NCI-H748 treated with DMSO at 0.1 percent for 48 hours (cell line): Measurements from ENCODE around the gene COL3A1.

Experiments used
- DNase-seq: peaks from one replicate; lab custom pipeline; 2025; lab: John Stamatoyannopoulos, UW

COL3A1 gene

DNA sequence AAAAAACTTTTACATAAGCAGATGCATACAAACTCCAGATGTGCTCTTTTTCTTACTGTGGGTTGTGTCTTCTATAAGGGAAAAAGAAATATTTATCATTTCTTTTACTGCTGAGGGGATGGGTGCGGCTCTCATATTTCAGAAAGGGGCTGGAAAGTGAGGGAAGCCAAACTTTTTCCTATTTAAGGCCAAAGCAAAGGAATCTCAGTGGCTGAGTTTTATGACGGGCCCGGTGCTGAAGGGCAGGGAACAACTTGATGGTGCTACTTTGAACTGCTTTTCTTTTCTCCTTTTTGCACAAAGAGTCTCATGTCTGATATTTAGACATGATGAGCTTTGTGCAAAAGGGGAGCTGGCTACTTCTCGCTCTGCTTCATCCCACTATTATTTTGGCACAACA is at the start of gene COL3A1:
Gene COL3A1 (plus strand): TSS at position 210 of the 400 bp plus-strand sequence. CDS start 117 bp downstream, at position 327.
- DNase-seq, result no peak

DNA sequence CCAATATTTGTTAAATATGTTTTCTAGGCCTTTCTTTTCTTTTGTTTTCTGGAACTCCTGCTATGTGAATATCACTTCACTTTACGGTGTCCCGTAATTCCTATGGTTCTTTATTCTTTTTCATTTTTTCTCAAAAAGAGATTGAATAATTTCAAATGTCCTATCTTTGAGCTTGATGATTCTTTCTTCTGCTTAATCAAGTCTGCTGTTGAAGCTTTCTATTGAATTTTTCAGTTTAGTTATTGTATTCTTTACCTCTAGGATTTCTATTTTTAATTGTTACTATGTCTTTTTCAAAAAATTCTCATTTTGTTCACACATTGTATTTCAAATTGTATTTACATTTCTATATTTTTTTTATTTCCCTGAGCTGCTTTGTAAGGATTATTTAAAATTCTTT is 45.5 kb upstream of the COL3A1 start:
- no peak for DNase-seq

DNA sequence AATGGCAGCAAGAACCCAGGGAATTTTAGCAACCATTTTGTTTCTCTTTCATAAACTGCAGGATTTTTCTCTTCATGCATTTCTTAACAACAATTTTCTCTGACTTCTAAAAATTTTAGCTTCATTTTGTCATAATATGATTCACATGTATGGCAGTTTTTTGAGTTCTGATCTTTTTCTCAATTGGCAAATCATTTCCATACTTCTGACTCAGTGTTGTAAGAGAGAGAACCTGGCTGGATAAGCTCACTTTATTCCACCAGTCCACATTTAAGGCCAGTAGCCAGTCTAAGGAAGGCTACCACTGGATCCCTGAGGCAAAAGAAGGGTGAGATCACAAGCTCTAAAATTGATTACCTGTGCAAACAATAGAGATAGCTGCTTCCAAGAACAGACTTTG is 42.8 kb upstream of the COL3A1 start:
- no peak for DNase-seq

DNA sequence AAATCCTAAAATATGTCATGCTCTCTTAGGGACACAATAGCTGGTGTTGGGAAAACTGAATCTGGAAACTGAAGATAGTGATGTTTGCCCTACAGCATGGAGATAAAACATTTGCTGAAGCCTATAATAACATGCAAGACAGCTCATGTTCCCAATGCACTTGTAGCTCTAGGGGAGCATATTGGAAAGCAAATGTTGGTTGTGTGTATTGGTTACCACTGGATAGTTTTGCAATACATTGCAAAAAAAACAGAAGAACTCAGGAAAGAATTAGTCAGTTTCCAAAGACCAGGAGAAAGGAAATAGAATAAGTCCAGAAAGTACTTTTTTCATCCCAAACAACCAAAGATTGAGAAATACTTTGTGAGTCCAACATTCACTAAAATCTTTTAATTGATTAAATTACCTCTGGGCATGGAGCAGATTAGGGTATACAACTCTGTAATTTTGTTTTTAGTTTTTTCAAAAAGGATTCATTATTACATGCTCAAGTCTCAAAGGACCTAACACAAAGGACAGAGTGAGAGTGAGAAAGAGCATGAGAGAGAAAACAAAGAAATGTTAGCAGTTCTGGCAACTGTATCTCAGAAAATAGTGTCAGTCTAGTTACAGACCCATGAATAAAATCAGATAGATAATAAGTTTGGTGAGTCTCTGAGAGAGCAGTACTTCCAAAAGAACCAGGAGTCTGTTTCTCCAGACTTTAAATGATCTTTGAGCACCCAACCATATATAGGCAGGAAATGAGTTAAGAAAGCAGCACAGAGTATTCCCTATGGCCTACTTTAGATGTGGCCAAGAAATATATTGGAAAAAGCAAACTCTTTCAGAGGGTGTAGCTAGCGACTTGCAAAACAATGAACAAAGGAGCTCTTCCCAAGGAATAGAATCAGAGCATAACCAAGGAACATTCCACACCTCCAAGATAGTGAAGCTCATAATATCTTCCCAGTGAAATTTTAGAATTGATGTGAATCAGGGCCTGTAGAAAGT is 36.6 kb upstream of the COL3A1 start:
- DNase-seq, result no peak

DNA sequence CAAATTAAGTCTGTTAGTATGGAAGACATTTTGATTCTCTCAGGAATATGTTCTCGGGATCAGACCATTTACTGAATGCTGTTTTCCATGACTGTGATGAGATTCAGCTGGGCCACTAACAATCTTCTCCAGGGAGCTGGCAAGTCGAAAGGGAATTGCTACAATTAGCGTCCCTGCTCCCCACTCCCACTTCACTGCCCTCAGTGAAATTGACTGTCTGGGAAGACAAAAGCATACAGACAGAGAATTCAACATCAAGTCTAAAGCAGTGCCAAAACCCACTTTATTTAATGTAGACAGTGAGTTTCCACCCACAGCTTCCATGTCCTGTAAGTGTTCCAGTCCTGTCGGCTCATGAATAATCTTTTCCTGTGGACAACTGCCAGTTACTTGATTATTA is 34.0 kb upstream of the COL3A1 start:
- no peak for DNase-seq

DNA sequence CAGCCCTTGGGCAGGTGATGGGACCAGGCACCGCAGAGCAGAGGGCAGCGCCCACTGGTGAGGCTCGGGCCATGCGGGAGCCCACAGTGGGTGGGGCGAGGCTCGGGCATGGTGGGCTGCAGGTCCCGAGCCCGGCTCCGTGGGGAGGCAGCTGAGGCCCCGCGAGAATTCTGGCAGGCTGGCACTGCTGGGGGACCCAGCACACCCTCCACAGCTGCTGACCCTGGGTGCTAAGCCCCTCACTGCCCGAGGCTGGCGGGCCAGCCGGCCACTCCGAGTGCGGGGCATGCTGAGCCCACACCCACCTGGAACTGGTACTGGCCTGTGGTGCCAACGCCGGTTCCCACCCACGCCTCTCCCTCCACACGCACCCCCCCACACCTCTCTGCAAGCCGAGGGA is 29.7 kb upstream of the COL3A1 start:
- DNase-seq, result no peak

DNA sequence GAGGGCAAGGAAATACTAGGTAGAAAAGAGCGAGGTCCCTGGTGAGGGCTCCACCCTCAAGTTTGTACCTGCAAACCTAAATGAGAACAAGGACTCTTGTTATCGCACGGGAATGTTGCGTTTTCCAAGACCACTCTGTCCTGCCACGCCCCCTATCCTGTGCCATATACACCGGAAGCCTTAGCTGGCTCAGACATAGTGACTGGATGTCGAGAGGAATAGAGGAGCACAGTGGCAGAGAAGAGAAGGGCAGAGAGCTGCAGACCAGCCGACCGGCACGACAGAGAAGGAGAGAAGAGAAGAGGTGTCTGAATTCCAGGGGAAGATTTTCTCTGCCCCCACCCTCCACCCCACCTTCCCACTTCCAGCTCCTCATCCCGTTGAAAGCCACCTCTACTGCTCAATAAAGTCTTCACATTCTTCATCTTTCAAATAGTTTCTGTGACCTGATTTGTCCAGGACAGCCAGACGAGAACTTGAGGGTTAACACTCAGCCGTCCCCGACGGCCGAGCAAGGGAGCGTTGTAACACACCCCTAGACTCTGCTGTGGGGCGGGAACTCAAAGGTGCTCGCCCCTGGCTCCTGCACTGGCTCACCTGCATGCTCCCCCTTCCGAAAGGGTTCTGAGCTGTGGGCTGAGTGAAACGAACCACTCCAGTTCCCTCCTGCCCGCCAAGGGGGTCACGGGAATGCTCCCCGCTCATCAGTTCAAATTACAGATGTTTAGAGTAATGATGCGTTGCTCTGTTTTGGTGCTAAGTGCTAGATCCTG is 24.9 kb upstream of the COL3A1 start:
- no peak for DNase-seq

DNA sequence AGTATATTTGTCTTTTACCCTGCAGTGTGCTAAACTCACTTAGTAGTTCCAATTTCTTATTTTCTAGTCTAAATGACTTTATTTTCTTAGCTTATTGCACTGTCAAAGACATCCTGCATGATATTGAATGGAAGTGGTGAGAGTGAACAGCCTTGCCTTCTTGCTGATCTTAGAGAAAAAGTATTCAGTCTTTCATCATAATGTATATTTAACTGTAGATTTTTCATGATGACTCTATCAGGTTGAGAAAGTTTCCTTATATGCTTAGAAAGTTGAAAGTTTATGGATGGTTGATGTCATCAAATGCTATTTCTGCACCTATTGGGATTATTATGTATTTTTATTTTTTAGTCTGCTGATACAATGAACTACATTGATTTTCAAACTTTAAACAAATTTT is 21.3 kb upstream of the COL3A1 start:
- no peak for DNase-seq

DNA sequence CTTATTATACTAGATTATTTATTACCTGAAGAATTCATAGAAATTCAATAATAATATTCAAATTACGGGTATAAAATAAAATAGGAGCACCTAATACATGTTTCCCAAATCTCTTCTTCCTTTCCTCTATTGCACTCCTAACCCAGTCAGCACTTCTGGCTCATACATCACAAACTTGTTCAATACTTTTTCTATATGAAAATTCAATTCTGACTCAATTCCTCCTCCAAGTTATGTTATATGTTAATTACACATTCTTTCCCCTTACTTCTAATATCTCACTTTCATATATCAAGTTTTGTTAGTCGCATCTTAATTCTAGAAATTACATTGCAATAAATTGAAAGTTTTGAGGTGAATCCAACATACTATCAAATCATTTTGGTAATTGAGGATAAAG is 17.9 kb upstream of the COL3A1 start:
- DNase-seq, result no peak

DNA sequence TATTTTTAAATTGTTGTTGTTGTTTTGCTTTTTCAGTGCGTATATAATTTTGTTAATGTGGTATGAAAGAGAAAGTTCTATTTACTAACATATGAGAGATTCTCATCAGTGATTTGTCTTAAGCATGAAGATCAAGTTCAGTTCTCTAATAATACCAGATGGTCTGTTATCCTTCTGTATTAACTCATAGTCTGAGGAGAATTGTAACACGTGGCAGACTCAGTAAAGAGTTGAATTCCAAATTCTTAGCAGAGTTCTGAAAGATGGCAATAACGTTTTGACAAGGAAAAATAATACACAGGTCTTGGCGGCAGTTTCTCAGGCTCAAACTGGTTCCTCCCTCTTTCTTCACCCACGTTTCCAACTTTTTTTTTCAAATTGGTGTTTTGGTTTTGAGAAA is 17.2 kb upstream of the COL3A1 start:
- no peak for DNase-seq

DNA sequence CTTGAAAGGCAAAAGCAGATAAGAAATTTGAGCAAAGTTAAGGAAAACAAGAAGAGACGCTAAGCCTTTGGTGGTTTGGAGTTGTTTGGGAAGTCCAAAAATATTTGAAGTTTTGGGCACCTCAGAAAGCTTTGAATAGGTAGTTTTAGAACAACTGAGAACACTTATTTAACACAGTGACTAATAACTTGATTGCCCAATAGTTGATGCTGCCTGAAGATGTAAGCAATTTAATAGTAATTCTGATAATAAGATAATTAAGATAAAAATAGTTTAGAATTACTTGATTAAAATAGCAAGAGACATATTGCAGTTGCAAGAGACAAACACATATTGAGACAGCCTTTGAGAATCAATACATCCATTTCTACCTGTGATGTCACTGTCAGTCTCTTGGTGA is 16.5 kb upstream of the COL3A1 start:
- no peak for DNase-seq

DNA sequence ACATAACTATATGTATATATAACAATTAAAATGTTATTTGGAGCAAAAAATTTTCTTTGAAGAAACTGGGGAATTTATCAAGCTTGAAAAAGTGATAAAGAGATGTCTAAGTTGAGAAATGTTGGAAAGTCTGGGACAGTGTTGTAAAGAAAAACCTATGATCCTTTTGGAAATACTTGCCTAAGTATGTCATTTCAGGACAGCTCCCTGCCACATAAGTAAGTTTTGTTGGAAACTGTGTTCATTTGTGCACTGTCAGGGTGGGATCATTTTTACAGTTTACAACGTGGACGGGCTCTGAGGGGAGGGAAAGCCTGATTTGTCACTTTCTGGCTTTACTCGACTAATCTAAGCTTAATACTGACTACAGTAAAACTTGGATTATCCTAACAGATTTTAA is 10.4 kb upstream of the COL3A1 start:
- DNase-seq, result no peak

DNA sequence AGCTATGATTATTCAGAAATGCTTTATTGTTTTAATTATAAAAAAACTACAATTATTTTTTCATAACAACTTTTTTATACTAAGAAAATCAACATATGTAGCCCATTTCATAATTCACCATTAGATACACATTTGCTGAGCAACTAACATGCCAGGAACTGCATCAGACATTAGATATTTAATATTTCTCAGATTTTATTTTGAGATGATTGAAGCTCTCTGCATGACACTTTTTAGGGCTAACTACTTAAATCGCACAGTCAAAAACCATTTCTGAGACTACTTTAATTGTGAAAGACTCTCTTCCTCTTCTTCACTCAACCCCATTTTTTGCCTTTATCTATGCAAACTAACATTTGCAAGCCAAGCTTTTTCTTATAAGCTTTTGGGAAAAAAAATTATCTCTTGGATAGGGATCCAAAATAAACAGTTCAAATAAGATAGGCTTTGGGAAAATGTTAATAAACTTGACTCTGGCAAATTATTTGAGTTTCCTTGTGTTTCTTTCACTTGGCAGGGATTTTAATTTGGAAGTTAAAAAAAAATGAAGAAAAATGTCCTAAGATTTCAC is 9.1 kb upstream of the COL3A1 start:
- DNase-seq, result no peak

DNA sequence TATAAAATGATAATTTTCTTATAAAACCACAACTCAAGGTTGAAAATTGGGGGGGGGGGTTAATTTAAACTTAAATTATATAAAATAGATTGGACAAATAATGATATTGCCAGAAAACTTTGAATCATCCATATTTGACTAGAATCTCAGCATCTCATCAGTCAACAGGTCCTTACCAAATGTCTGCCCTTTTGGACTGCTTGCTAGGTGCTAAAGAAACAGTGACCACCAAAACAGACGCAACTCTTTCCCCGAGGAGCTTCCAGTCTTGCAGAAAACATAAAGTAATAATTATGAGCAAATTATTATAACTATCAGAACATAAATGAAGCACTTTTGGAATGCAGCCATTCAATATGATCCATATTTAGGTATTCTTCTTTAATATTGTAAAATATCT is 8.6 kb upstream of the COL3A1 start:
- no peak for DNase-seq

DNA sequence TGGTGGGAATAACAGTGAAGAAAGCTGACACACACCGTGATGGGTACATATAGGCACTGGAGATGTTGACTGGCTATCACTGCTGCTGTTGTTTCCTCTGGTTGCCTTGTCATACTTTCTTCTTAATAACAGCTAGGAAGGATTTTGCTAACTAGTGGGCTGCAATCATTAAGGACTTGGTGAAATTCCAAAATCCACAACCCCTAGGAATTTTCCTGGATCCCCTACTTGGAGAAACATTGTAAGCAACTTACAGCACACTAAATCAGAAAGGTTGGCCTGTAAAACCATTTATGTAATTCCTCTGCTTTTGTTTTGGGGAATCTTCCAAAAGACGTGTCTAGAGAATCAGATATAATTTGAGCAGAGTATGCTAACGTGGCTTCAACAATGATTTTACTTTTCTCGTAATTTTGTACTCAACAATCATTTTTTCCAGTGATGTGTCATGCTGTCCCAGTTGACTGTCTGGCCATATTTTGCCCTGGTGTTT is 8.0 kb upstream of the COL3A1 start:
- DNase-seq, result no peak

DNA sequence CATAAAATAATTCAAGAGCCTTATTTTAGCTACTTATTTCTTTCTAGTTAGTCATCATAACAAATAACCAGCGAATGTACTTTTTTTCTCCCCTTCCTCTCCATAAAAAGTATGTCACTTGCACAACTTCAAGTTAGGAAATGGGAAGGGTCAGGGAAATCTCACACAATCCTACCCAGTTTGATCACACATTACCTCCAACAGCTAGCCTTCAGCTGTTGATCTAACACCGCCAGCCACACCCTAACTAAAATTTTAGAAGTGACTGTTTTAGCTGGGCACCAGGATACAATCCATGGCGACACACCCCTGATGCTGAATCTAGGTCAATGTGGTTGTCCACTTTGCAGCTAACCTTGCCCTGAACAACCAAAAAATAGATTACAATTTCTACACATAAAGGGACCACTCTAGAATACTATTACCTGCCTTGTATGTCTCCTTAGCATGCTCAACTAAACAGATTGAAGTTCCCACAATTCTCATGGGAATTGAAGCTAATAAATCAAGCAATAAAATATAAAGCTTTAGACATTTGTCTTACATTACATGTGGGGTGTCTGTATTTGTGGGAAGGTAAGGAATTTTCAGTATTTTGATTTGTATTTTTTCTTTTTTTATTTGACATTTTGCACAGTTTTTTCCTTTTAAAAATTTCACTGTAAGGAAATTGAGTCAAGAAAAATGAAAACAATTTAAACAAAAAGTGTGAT is 7.3 kb upstream of the COL3A1 start:
- no peak for DNase-seq

DNA sequence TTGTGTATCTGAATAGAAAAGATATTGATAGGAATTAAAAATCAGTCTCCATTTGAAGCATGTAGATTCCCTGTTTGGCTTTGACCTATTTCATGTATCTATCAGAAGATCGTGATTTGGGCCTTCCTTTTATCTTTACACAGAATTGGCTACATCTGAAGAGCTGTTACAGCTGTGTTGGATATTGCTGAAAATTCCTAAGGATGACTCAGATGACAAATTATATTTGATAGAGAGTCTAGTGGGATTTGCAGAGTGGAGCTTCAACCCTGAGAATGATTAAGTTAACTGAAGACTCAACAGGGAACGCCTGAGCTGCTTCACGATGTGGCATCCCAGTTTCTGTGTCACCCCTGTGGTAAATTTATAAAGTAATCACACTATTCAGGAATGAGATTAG is 4.9 kb upstream of the COL3A1 start:
- DNase-seq, result no peak

DNA sequence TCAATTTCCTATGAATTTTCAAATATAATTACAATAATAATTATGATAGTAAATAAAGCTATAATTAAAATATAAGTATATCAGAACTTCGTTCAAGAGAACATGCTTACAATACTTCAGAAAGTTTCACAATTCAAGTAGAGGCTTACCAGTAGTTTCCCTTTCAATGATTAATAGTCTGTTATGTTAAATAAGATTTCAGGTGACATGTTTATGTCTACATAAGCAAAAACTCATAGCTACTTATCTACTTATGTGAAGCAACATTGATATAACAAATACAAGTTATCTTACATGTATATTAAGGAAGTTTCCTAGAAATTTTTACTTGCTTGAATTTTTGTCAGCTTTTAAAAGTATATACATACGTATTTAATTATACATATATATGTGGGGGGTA is 4.5 kb upstream of the COL3A1 start:
- no peak for DNase-seq

DNA sequence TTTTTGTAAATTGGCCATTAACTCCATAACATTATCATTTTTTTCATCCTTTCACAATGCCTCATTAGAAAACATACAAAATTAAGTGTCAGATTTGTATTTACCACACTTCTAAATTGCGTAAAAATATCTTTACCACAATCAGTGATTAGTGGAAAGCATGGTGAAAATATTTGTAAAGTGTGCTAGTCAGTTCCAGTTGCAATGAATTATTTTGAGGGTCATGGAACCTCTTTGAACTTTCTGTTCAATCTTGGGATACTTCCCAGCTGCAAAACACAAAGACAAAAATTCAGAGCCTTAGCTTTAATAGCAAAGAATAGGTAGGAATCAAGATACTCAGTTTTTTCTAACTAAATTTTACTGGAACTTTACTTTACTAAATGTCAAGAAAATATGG is 4.0 kb upstream of the COL3A1 start:
- no peak for DNase-seq

DNA sequence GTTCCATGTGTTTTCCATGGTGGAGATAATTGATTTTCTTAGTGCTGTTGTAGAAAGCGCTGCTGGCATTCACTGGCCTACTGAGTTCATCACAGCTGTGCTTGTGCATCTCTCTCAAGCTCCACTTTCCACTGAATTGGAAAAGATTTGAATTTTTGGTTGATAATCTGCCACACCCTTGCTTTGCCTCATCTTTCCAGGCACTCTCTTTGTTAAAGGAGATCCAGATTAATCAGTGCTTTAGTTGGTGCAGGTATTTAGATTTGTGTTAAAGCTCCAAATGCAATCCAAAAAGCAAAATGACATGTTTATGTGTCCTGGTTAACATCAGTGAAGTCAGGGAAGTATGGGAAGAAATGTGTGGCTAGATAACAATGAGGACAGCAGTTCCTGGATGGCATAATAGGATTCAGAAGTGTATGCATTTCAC is 2.7 kb upstream of the COL3A1 start:
- DNase-seq, result no peak

DNA sequence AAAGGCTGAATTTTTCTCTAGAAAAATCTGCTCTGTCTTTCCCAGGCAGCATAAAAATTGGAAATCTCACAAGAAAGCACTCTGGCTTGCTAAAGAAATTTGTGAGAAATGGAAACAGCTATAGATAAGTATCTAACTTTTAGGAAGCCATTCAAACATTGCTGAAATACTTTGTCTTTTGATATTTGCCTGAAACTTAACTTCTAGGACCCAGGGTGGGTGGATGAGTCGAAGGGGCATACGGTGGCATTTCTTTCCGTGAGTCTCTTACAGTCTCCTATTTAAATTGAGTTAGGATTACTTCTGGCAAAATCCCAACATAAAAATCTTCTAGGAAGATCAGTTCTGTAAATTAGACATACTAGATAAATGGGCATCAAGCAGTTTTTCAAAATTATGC is 532 bp upstream of the COL3A1 start:
- no peak for DNase-seq

DNA sequence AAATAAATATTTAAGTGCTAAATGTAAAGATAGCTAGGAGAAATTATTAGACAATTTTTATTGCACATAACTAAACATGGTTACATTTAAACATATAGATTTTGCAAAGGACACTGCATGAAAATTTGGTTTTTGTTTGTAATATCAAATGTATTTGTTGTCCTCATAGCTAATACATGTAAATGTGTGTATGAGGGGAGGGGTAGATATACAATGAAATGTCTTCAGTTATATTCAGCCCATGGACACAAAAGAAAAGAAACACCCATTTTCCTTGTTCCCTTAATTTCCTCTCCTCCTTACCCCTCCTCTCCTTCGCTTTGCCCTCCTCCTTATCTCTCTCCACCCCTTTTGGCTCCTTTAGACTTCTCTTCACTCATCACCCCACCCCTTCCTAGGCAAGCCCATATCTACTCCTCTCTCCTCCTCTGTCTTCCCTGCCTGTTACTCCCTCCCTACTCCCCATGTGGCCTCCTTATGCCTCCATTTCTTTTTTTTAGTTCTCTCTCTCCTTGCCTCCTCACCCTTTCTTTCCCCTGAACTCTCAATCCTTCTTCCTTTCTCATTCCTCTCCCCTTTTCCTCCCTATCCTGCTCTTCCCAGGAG is 1.4 kb downstream of the COL3A1 start:
- no peak for DNase-seq
